ENCODE measurements around the gene PANK4.

DNA sequence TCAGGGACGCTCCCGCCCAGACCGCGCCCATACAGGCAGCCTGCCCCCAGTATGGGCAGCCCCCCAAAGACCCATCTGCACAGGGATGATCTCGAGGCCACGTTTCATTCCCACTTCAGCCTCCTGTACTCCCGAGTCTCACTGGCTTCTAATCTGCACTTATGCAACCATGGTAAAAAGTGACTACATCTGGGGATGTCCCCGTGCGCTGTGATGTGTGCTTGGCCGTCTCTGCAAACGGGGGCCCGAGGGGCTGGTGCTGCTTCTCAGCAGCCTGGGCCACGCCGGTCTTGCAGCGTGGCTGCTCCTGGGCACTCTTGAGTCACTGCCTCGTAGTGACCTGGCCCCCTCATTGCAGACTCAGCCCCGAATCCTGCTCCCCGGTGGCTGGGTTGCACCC lies 67.7 kb downstream of the PANK4 start:
- no peak for TF ChIP-seq GATA3 (IDR thresholded peaks at IDR 0.05; ENCODE audit: low read depth, low read length)
- no peak for TF ChIP-seq GATA2 (IDR thresholded peaks at IDR 0.05; ENCODE audit: low read depth, low read length)

Data from SH-SY5Y (cell line).